Measurements from ENCODE around the gene LCN15.

DNA sequence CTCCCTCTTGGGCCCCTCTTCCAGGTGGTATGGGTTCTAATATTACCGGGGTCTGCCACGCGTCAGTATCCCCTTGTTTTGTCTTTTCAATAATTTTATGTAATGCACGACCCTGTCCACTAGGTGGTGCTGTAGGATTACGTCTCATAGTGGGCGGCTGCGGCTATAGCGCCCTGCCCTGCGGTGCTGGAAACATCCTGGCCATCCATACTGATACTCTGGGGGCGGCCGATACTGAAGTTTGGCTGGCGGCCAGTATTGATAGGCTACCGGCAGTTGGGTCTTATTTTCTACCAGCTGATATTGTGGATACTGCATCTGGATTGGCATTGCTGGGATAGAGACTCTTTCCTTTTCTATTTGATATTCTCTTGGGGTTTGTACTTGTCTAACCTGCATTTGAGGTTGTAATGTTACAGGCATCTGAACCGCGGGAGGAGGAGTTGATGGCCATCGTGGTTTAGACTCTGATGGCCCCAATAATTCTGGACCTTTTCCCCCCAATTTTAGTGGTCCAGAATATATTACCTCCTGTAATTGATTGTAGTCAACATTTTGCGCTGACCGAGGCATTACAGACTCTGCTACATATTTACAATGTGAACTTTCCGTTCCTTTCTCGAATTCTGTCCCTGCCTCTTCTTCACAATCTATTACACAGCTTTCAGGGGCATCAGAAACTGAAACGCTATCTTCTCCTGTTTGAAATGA is 23.5 kb upstream of the LCN15 start:
- TF ChIP-seq, protein P1, sequence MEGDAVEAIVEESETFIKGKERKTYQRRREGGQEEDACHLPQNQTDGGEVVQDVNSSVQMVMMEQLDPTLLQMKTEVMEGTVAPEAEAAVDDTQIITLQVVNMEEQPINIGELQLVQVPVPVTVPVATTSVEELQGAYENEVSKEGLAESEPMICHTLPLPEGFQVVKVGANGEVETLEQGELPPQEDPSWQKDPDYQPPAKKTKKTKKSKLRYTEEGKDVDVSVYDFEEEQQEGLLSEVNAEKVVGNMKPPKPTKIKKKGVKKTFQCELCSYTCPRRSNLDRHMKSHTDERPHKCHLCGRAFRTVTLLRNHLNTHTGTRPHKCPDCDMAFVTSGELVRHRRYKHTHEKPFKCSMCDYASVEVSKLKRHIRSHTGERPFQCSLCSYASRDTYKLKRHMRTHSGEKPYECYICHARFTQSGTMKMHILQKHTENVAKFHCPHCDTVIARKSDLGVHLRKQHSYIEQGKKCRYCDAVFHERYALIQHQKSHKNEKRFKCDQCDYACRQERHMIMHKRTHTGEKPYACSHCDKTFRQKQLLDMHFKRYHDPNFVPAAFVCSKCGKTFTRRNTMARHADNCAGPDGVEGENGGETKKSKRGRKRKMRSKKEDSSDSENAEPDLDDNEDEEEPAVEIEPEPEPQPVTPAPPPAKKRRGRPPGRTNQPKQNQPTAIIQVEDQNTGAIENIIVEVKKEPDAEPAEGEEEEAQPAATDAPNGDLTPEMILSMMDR (IDR thresholded peaks at IDR 0.05) = peak; percentile 81 to 90 (median 87)
- TF ChIP-seq POLR2A (IDR thresholded peaks at IDR 0.05) = no peak

All from Peyer's patch (tissue), 4 donors.